ENCODE measurements around the gene PCDHGA12.
"Not testable (repeated sequence)": the region's sequence is repeated elsewhere in the genome, so short reads cannot be mapped to it uniquely, and the experiment has no call there.

Gene PCDHGA12

GRCh38 chr5:141430332-141431113, at the start of gene PCDHGA12:
TSS of gene PCDHGA12 (plus strand) at chr5:141430507. CDS start at chr5:141430760, 253 bp downstream.
- DNase-seq: peak; percentile 79

- DNase-seq: no peak
Measured at GRCh38 chr5:141382469-141383294, 47.6 kb upstream of the PCDHGA12 start, which contains the start of gene PCDHGA7. TSS of gene PCDHGA7 (plus strand) at chr5:141382742. CDS start at chr5:141382900, 158 bp downstream.

DNA sequence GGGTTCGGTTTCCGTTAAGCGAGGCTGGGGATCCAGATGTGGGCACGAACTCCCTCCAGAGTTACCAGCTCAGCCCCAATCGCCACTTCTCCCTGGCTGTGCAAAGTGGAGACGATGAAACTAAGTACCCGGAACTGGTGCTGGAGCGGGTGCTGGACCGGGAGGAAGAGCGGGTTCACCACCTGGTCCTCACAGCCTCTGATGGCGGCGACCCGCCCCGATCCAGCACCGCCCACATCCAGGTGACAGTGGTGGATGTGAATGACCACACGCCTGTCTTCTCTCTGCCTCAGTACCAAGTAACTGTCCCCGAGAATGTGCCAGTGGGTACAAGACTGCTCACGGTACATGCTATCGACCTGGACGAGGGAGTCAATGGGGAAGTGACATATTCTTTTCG, 47.0 kb upstream of the PCDHGA12 start:
- DNase-seq: no peak

GRCh38 chr5:141384471-141385267, 45.6 kb upstream of the PCDHGA12 start:
- DNase-seq: no peak

DNA sequence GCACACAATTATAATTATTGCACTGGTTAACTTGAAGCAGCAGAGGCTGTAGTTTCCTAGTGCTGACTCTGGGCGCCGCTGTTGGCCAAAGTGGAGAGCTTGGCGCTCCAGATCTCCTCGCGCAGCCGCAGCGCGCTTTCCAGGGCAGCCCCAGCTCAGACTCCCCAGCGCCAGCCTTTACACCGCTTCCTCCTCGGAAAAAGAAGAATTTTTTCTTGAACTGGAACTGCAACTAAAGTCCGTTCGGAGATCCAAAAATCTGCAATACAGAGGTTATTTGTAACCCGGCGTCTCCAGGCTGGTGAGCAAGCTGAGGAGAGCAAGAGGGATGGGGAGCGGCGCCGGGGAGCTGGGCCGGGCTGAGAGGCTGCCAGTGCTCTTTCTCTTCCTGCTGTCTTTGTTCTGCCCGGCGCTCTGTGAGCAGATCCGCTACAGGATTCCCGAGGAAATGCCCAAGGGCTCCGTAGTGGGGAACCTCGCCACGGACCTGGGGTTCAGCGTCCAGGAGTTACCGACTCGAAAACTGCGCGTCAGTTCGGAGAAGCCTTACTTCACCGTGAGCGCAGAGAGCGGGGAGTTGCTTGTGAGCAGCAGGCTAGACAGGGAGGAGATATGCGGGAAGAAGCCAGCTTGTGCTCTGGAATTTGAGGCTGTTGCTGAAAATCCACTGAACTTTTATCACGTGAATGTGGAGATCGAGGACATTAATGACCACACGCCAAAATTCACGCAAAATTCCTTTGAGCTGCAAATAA, 42.6 kb upstream of the PCDHGA12 start, which contains the start of gene PCDHGB4:
Gene PCDHGB4, plus strand, starts transcription at position 142 of the 755 bp plus-strand sequence. Its CDS starts 187 bp downstream, at position 329.
- DNase-seq: peak; percentile 22

DNA sequence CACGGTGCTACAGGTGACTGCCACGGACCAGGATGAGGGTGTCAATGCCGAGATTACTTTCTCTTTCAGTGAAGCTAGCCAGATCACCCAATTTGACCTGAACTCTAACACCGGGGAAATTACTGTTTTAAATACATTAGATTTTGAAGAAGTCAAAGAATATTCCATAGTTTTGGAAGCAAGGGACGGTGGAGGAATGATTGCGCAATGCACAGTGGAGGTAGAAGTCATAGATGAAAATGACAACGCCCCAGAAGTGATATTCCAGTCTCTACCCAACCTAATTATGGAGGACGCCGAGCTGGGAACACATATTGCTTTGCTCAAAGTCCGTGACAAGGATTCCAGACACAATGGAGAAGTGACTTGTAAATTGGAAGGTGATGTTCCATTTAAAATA, 41.6 kb upstream of the PCDHGA12 start:
- no peak for DNase-seq

DNA sequence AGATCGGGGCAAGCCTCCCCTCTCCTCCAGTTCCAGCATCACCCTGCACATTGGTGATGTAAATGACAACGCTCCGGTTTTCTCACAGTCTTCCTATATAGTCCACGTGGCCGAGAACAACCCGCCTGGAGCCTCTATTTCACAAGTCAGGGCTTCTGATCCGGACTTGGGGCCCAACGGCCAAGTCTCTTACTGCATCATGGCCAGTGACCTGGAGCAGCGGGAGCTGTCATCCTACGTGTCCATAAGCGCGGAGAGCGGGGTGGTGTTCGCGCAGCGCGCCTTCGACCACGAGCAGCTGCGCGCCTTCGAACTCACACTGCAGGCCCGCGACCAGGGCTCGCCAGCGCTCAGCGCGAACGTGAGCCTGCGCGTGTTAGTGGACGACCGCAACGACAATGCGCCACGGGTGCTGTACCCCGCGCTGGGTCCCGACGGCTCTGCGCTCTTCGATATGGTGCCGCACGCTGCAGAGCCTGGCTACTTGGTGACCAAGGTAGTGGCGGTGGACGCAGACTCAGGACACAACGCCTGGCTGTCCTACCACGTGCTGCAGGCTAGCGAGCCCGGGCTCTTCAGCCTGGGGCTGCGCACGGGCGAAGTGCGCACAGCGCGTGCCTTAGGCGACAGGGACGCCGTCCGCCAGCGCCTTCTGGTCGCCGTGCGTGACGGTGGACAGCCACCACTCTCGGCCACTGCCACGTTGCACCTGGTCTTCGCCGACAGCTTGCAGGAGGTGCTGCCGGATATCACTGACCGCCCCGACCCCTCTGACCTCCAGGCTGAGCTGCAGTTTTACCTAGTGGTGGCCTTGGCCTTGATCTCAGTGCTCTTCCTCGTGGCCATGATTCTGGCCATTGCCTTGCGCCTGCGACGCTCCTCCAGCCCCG, 40.9 kb upstream of the PCDHGA12 start:
- DNase-seq: no peak

DNA sequence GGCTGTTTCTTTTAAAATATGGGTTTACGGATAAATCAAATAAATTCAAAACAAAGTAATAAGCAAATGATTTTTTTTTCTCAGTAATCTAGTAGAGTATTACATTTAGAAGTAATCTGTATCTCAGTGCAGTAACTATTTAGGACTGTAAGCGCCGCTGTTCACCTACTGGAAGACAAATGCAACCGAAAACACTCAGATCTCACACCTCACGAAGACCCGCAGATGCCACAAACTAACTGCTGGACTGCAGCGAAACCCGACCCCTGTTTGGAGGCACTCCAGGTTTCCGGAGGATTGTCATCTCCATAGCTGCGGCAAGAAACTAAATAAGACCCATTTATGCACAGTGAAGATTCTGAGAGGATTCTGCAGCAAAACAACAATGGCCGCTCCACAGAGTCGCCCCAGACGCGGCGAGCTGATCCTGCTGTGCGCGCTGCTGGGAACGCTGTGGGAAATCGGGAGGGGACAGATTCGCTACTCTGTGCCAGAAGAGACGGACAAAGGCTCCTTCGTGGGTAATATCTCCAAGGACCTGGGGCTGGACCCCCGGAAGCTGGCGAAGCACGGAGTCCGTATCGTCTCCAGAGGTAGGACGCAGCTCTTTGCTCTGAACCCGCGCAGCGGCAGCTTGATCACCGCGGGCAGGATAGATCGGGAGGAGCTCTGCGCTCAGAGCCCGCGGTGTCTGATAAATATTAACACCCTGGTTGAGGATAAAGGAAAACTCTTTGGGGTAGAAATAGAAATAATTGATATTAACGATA, 37.7 kb upstream of the PCDHGA12 start, which contains the start of gene PCDHGA8:
Gene PCDHGA8, plus strand, starts transcription at position 205 of the 770 bp plus-strand sequence. Its CDS starts 181 bp downstream, at position 386.
- no peak for DNase-seq

DNA sequence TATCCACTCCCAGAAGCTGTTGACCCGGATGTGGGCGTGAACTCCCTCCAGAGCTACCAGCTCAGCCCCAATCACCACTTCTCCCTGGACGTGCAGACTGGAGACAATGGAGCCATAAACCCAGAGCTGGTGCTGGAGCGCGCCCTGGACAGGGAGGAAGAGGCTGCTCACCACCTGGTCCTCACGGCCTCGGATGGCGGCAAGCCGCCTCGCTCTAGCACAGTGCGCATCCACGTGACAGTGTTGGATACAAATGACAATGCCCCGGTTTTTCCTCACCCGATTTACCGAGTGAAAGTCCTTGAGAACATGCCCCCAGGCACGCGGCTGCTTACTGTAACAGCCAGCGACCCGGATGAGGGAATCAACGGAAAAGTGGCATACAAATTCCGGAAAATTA, 37.0 kb upstream of the PCDHGA12 start:
- DNase-seq: no peak

- not testable (repeated sequence) for DNase-seq
Measured at GRCh38 chr5:141394401-141395187, 35.7 kb upstream of the PCDHGA12 start.

DNA sequence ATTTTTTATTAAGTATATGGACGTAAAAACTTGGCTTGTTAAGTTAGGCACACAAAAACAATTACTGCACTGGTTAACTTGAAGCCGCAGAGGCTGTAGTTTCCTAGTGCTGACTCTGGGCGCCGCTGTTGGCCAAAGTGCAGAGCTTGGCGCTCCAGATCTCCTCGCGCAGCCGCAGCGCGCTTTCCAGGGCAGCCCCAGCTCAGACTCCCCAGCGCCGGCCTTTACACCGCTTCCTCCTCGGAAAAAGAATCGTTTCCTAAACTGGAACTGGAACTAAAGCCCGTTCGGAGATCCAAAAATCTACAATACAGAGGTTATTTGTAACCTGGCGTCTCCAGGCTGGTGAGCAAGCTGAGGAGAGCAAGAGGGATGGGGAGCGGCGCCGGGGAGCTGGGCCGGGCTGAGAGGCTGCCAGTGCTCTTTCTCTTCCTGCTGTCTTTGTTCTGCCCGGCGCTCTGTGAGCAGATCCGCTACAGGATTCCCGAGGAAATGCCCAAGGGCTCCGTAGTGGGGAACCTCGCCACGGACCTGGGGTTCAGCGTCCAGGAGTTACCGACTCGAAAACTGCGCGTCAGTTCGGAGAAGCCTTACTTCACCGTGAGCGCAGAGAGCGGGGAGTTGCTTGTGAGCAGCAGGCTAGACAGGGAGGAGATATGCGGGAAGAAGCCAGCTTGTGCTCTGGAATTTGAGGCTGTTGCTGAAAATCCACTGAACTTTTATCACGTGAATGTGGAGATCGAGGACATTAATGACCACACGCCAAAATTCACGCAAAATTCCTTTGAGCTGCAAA, 32.4 kb upstream of the PCDHGA12 start, which contains the start of gene PCDHGB5:
Gene PCDHGB5, plus strand, starts transcription at position 192 of the 796 bp plus-strand sequence. Its CDS starts 181 bp downstream, at position 373.
- peak; percentile 43 for DNase-seq

- DNase-seq: no peak
Measured at GRCh38 chr5:141398608-141399007, 31.7 kb upstream of the PCDHGA12 start.

DNA sequence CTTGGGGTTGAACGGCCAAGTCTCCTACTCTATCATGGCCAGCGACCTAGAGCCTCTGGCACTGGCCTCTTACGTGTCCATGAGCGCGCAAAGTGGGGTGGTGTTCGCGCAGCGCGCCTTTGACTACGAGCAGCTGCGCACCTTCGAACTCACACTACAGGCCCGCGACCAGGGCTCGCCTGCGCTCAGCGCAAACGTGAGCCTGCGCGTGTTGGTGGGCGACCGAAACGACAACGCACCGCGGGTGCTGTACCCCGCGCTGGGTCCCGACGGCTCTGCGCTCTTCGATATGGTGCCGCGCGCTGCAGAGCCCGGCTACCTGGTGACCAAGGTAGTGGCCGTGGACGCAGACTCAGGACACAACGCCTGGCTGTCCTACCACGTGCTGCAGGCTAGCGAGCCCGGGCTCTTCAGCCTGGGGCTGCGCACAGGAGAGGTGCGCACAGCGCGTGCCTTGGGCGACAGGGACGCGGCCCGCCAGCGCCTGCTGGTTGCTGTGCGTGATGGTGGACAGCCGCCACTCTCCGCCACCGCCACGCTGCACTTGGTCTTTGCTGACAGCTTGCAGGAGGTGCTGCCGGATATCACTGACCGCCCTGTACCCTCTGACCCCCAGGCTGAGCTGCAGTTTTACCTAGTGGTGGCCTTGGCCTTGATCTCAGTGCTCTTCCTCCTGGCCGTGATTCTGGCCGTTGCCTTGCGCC, 30.6 kb upstream of the PCDHGA12 start:
- no peak for DNase-seq

DNA sequence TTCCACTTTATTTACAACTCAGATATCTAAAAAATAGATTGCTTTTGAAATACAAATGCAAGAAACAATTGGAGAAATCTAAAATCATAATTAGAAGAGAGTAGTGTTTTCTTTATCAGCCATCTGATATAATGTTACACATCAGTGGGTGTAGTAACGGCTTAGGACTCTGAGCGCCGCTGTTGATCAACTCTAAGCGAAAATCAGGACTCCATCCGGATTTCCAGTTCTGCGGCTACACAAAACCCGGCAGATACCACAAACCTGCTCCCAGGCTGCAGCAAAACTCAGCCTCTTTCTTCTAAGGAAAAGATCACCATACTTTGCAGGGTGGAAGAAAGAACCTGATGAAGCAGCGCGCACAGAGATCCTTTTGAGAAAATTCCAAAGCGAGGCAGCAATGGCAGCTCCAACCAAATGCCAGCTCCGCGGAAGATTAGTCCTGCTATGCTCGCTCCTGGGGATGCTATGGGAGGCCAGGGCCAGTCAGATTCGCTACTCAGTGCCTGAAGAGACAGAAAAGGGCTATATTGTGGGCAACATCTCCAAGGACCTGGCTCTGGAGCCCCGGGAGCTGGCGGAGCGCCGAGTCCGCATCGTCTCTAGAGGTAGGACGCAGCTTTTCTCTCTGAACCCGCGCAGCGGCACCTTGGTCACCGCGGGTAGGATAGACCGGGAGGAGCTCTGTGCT, 27.6 kb upstream of the PCDHGA12 start, which contains the start of gene PCDHGA9:
Gene PCDHGA9, plus strand, starts transcription at position 226 of the 691 bp plus-strand sequence. Its CDS starts 175 bp downstream, at position 401.
- peak; percentile 39 for DNase-seq

DNA sequence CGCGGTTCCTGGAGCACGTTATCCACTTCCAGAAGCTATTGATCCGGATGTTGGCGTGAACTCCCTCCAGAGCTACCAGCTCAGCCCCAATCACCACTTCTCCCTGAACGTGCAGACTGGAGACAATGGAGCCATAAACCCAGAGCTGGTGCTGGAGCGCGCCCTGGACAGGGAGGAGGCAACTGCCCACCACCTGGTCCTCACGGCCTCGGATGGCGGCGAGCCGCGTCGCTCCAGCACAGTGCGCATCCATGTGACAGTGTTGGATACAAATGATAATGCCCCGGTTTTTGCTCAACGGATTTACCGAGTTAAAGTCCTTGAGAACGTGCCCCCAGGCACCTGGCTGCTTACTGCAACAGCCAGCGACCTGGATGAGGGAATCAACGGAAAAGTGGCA, 26.9 kb upstream of the PCDHGA12 start:
- no peak for DNase-seq

DNA sequence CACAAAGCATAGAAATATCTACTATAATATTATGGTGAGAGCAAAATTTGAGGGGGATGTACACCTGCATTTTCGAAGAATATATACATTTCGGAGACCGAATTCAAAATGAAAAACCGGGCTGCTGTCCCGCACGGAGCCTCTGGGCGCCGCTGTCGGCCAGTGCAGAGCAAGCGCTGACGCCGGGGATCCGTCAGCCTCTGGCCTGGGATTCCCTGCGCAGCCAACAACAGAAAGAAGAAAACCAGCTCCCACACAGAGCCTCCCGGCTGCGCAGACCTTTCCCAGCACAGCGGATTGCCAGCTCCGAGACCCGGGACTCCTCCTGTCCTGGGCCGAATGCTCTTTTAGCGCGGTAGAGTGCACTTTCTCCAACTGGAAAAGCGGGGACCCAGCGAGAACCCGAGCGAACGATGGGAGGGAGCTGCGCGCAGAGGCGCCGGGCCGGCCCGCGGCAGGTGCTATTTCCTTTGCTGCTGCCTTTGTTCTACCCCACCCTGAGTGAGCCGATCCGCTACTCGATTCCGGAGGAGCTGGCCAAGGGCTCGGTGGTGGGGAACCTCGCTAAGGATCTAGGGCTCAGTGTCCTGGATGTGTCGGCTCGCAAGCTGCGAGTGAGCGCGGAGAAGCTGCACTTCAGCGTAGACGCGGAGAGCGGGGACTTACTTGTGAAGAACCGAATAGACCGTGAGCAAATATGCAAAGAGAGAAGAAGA, 22.4 kb upstream of the PCDHGA12 start, which contains the start of gene PCDHGB6:
Gene PCDHGB6, plus strand, starts transcription at position 232 of the 716 bp plus-strand sequence. Its CDS starts 182 bp downstream, at position 414.
- DNase-seq: peak; percentile 52
